Neural crest cell (in vitro differentiated cells): ENCODE results near the gene CFAP20DC. TPM values are rescaled to one million over a fixed set of nuclear protein-coding genes. Genes with fewer than 3 reads are reported as not detected.
"Not testable (repeated sequence)": the region's sequence is repeated elsewhere in the genome, so short reads cannot be mapped to it uniquely, and the experiment has no call there.

Experiments
- DNase-seq: peaks from one replicate; pipeline ENCODE4 v3.0.0; 2021; ENCODE audit warnings: low read depth, mixed read lengths, low spot score
- H3K27ac Mint-ChIP-seq: one replicate; pipeline ENCODE4 v1.8.0; 2021; ENCODE audit warnings: mild to moderate bottlenecking, mixed read lengths; ENCODE audit not compliant: unreplicated experiment
- H3K27me3 Mint-ChIP-seq: 2 replicates; pipeline ENCODE4 v1.8.0; 2021; ENCODE audit warnings: low read depth, mild to moderate bottlenecking, mixed read lengths
- H3K36me3 Mint-ChIP-seq: 2 replicates; pipeline ENCODE4 v1.8.0; 2021; ENCODE audit warnings: low read depth, mild to moderate bottlenecking, mixed read lengths
- H3K4me1 Mint-ChIP-seq: 2 replicates; pipeline ENCODE4 v1.8.0; 2021; ENCODE audit warnings: mixed read lengths
- H3K4me3 Mint-ChIP-seq: one replicate; pipeline ENCODE4 v1.8.0; 2021; ENCODE audit warnings: mild to moderate bottlenecking, mixed read lengths
- H3K9me3 Mint-ChIP-seq: 2 replicates; pipeline ENCODE4 v1.8.0; 2021; ENCODE audit warnings: mixed read lengths
- CTCF ChIP-seq: fragments of 200-600 bp; sonication (generic); conservative IDR thresholded peaks from 2 replicates; pipeline ENCODE4 v1.5.0; 2021; ENCODE audit warnings: antibody characterized with exemption, mild to moderate bottlenecking
- long read RNA-seq: library from polyadenylated mRNA; unstranded; transcript quantifications from one replicate; pipeline ENCODE4 v2.0.0, GENCODE V29; 2020
- total RNA-seq: library from RNA; stranded (reverse); gene quantifications from 2 replicates; pipeline ENCODE4 v1.2.1, GENCODE V29; 2021

CFAP20DC gene
- total RNA-seq, result 10.4 and 12.8 TPM in 2 replicates
- long read RNA-seq, partial matches to known transcripts, result 12 of 31 reads
- long read RNA-seq, other reads (novel, unspliced or antisense), result 17 of 31 reads

GRCh38 chr3:59049671-59050331 is at the start of gene CFAP20DC:
CFAP20DC (minus strand) TSS chr3:59050025; CDS start chr3:59049631, 394 bp downstream.
- peak within 1 kb of the TSS; percentile 76 for H3K4me3 Mint-ChIP-seq

GRCh38 chr3:59098516-59098915 is 48.7 kb upstream of the CFAP20DC start:
- not testable (repeated sequence) for DNase-seq, H3K4me1 Mint-ChIP-seq
- H3K9me3 Mint-ChIP-seq, result peaks cover 13% of the 10 kb centered on the region

More at GRCh38 chr3:59049671-59050331, at the start of gene CFAP20DC:
- Mint-ChIP-seq H3K27ac (peak within 1 kb of the TSS; percentile 91), H3K9me3 (peaks cover 2% of the 10 kb centered on the region), H3K36me3 (no peaks in the 10 kb centered on the region), H3K27me3 (no peaks in the 10 kb centered on the region), H3K4me1 (peaks cover 36% of the 10 kb centered on the region)
- no peak for TF ChIP-seq CTCF
- peak; percentile 84 for DNase-seq

GRCh38 chr3:59094446-59094845 is 44.6 kb upstream of the CFAP20DC start:
- Mint-ChIP-seq H3K36me3 (peaks cover 12% of the 10 kb centered on the region), H3K4me3 (no peak overlapping the region), H3K27me3 (no peaks in the 10 kb centered on the region), H3K9me3 (peaks cover 13% of the 10 kb centered on the region), H3K27ac (no peak overlapping the region), H3K4me1 (no peaks in the 10 kb centered on the region)
- no peak for TF ChIP-seq CTCF
- no peak for DNase-seq

More at GRCh38 chr3:59098516-59098915, 48.7 kb upstream of the CFAP20DC start:
- H3K4me3 Mint-ChIP-seq, H3K27me3 Mint-ChIP-seq, H3K27ac Mint-ChIP-seq: not testable (repeated sequence)
- peaks cover 12% of the 10 kb centered on the region for H3K36me3 Mint-ChIP-seq

- peaks cover 9% of the 10 kb centered on the region for H3K9me3 Mint-ChIP-seq
- H3K4me3 Mint-ChIP-seq, result no peak overlapping the region
- peaks cover 9% of the 10 kb centered on the region for H3K36me3 Mint-ChIP-seq
- DNase-seq, result no peak
- no peak for TF ChIP-seq CTCF
- H3K4me1 Mint-ChIP-seq, result no peaks in the 10 kb centered on the region
- H3K27ac Mint-ChIP-seq, result no peak overlapping the region
- no peaks in the 10 kb centered on the region for H3K27me3 Mint-ChIP-seq
These were observed 43.7 kb upstream of the CFAP20DC start for GRCh38 chr3:59093521-59093920.

GRCh38 chr3:59088761-59089160 is 38.9 kb upstream of the CFAP20DC start:
- DNase-seq, result no peak
- Mint-ChIP-seq H3K4me3 (no peak overlapping the region), H3K27ac (no peak overlapping the region), H3K36me3 (no peaks in the 10 kb centered on the region), H3K27me3 (no peaks in the 10 kb centered on the region), H3K9me3 (peaks cover 3% of the 10 kb centered on the region), H3K4me1 (no peaks in the 10 kb centered on the region)
- TF ChIP-seq CTCF, result no peak

- Mint-ChIP-seq H3K27me3 (no peaks in the 10 kb centered on the region), H3K27ac (no peak overlapping the region), H3K36me3 (no peaks in the 10 kb centered on the region), H3K4me1 (no peaks in the 10 kb centered on the region), H3K4me3 (no peak overlapping the region), H3K9me3 (peaks cover 3% of the 10 kb centered on the region)
- no peak for TF ChIP-seq CTCF
- no peak for DNase-seq
These were observed 36.2 kb upstream of the CFAP20DC start for GRCh38 chr3:59085976-59086375.
